BJ (cell line): ENCODE measurements around the gene CDKAL1. TPM values are rescaled to one million over a fixed set of nuclear protein-coding genes. Genes with fewer than 3 reads are reported as not detected.

Experiments
- CTCF ChIA-PET: fragments of 350-600 bp; formaldehyde crosslinking; extraction: SDS; loops from one replicate; lab custom pipeline; 2021; ENCODE audit warnings: antibody characterized with exemption, inconsistent platforms; lab: Yijun Ruan, JAX
- POLR2A ChIA-PET: fragments of 300-600 bp; sonication (Branson Sonifier 250); formaldehyde crosslinking; extraction: SDS; loops from one replicate; lab custom pipeline; 2021; ENCODE audit warnings: antibody characterized with exemption; lab: Charles Lee
- DNase-seq: peaks from one replicate; pipeline ENCODE4 v3.0.0-alpha.2; 2011; ENCODE audit warnings: low read depth
- H3K27me3 ChIP-seq: 2 replicates; pipeline ENCODE4 v1.6.0; 2011; ENCODE audit warnings: low read length; ENCODE audit not compliant: control insufficient read depth, insufficient read depth
- H3K36me3 ChIP-seq: 2 replicates; pipeline ENCODE4 v1.5.1; 2011; ENCODE audit warnings: low read length; ENCODE audit not compliant: control insufficient read depth, insufficient read depth
- H3K4me3 ChIP-seq: 2 replicates; pipeline ENCODE4 v1.5.1; 2011; ENCODE audit warnings: low read depth, mild to moderate bottlenecking, control low read depth, low read length
- CTCF ChIP-seq: IDR thresholded peaks from 2 replicates; pipeline ENCODE4 v1.5.1; 2011; ENCODE audit warnings: low read depth, mild to moderate bottlenecking, control low read depth, inconsistent platforms, low read length, moderate library complexity; ENCODE audit not compliant: insufficient read depth
- polyA plus RNA-seq: library from polyadenylated mRNA; depleted of rRNA; stranded (reverse); fragments of >200 nt; gene quantifications from 2 replicates; pipeline ENCODE4 v1.2.3, GENCODE V29; 2011

The CDKAL1 gene
- polyA plus RNA-seq, 1 experiment = 3.8 TPM

DNA sequence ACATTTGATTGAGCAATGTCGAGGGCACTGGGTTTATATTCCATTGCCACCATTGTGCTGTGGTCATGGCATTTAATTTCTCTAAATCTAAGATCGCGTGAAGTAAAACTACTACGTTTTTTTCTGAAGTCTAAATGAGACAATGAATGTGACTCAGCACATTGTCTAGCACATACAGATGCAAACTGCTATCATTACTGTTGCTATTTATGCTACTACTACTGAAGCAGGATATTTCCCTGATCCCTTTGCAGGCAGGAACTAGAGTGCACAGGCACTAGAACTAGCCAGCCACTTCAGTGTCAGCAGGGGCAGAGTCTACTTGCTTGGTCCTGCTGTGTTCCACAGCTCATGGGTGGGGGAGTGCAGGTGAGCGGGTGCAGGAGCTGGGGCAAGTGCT, 449.7 kb downstream of the CDKAL1 start:
- ChIA-PET POLR2A (no interaction called here), CTCF (interaction anchor here (1.0 kb wide), 1 partner anchor 15 kb away, joined by 3 read pairs; no protein-coding TSS in a partner anchor)
- Histone ChIP-seq H3K27me3 (no peaks in the 10 kb centered on the region), H3K4me3 (no peak overlapping the region), H3K36me3 (no peaks in the 10 kb centered on the region)
- DNase-seq = no peak
- no peak for TF ChIP-seq CTCF

- no peak overlapping the region for H3K4me3 ChIP-seq
- POLR2A ChIA-PET = interaction anchor here (0.6 kb wide), 1 partner anchor 856 kb away, joined by 5 read pairs; no protein-coding TSS in a partner anchor
- no peak for DNase-seq
- no peaks in the 10 kb centered on the region for H3K36me3 ChIP-seq
- TF ChIP-seq CTCF = no peak
- no peaks in the 10 kb centered on the region for H3K27me3 ChIP-seq
- CTCF ChIA-PET = interaction anchor here (0.6 to 1.4 kb wide), 2 partner anchors 8 to 35 kb away, joined by 3 read pairs; no protein-coding TSS in a partner anchor
Observed at GRCh38 chr6:20985821-20986220, 451.6 kb downstream of the CDKAL1 start.

DNA sequence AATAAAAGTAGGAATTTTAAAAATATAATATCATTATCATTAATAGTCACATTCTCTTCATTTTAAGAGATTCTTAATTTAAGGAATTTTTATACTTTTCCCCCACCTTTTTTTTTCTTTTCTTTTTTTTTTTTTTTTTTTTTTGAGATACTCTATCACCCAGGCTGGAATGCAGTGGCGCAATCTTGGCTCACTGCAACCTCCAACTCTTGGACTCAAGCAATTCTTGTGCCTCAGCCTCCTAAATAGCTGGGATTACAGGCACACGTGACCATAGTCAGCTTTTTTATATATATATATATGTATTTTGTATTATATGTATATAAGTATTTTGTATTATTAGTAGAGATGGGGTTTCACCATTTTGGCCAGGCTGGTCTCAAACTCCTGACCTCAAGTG, 457.7 kb downstream of the CDKAL1 start:
- POLR2A ChIA-PET = no interaction called here

DNA sequence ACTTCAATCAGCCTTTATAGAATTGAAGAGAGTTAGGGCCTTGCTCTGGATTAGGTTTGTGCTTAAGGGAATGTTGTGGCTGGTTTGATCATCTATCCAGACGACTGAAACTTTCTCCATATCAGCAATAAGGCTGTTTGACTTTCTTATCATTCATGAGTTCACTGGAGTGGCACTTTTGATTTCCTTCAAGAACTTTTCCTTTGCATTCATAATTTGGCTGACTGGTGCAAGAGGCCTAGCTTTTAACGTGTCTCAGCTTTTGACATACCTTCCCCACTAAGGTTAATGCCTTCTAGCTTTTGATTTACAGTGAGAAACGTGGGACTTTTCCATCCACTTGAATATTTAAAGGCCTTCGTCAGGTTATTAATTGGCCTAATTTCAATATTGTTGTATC, 461.8 kb downstream of the CDKAL1 start:
- Histone ChIP-seq H3K36me3 (no peaks in the 10 kb centered on the region), H3K27me3 (no peaks in the 10 kb centered on the region), H3K4me3 (no peak overlapping the region)
- ChIA-PET CTCF (interaction anchor here (0.6 kb wide), 1 partner anchor 430 kb away, joined by 3 read pairs; no protein-coding TSS in a partner anchor), POLR2A (no interaction called here)
- no peak for DNase-seq
- no peak for TF ChIP-seq CTCF

More for the DNA sequence above, 457.7 kb downstream of the CDKAL1 start:
- H3K4me3 ChIP-seq = no peak overlapping the region
- DNase-seq = no peak
- H3K36me3 ChIP-seq = no peaks in the 10 kb centered on the region
- TF ChIP-seq CTCF = no peak
- H3K27me3 ChIP-seq = no peaks in the 10 kb centered on the region
- CTCF ChIA-PET = no interaction called here

- POLR2A ChIA-PET = no interaction called here
- CTCF ChIA-PET = interaction anchor here (0.8 kb wide), 1 partner anchor 9 kb away, joined by 3 read pairs; no protein-coding TSS in a partner anchor
- no peak for DNase-seq
- TF ChIP-seq CTCF = no peak
- Histone ChIP-seq H3K4me3 (no peak overlapping the region), H3K27me3 (no peaks in the 10 kb centered on the region), H3K36me3 (no peaks in the 10 kb centered on the region)
Observed at GRCh38 chr6:20997143-20997769, 463.0 kb downstream of the CDKAL1 start.
